WTC11 (cell line): ENCODE data around the gene BTLA. TPM values are rescaled to one million over a fixed set of nuclear protein-coding genes. Genes with fewer than 3 reads are reported as not detected.

Experiments
- ATAC-seq: fragments of 200-7000 bp; cut with Tn5 transposase; 2 replicates; pipeline ENCODE4 v1.10.0; 2021; ENCODE audit warnings: mild to moderate bottlenecking, moderate library complexity
- CTCF ChIA-PET: fragments of 300-600 bp; sonication (Branson Sonifier 250); formaldehyde crosslinking; loops from one replicate; lab custom pipeline; 2021; ENCODE audit warnings: antibody characterized with exemption; lab: Charles Lee
- POLR2A ChIA-PET: fragments of 350-600 bp; sonication (Branson Sonifier 250); formaldehyde crosslinking; loops from one replicate; lab custom pipeline; 2021; ENCODE audit warnings: antibody characterized with exemption; lab: Charles Lee
- DNase-seq: peaks from one replicate; pipeline ENCODE4 v3.0.0; 2021; ENCODE audit warnings: low spot score
- H3K27ac Mint-ChIP-seq: 2 replicates; pipeline ENCODE4 v1.8.0; 2021; ENCODE audit warnings: mixed read lengths
- H3K27me3 Mint-ChIP-seq: 2 replicates; pipeline ENCODE4 v1.8.0; 2021; ENCODE audit warnings: low read depth, mild to moderate bottlenecking, moderate library complexity, mixed read lengths
- H3K36me3 Mint-ChIP-seq: 2 replicates; pipeline ENCODE4 v1.8.0; 2021; ENCODE audit warnings: mixed read lengths
- H3K4me1 Mint-ChIP-seq: 2 replicates; pipeline ENCODE4 v1.8.0; 2022; ENCODE audit warnings: mixed read lengths
- H3K4me3 Mint-ChIP-seq: 2 replicates; pipeline ENCODE4 v1.8.0; 2021; ENCODE audit warnings: mild to moderate bottlenecking, moderate library complexity, mixed read lengths
- H3K9me3 Mint-ChIP-seq: 2 replicates; pipeline ENCODE4 v1.8.0; 2021; ENCODE audit warnings: mixed read lengths
- ELF4 ChIP-seq: sonication (generic); formaldehyde crosslinking; IDR thresholded peaks from 2 replicates; pipeline ENCODE4 v1.8.1; 2022; ENCODE audit warnings: low read depth, mild to moderate bottlenecking, moderate library complexity, missing genetic modification reagents
- ESRRA ChIP-seq: sonication (generic); formaldehyde crosslinking; IDR thresholded peaks from 2 replicates; pipeline ENCODE4 v1.8.1; 2022; ENCODE audit warnings: mild to moderate bottlenecking, missing genetic modification reagents, borderline replicate concordance
- IRF2 ChIP-seq: sonication (generic); formaldehyde crosslinking; IDR thresholded peaks from 2 replicates; pipeline ENCODE4 v1.8.0; 2022; ENCODE audit warnings: low read depth, missing genetic modification reagents, borderline replicate concordance
- JUN ChIP-seq: sonication (generic); formaldehyde crosslinking; IDR thresholded peaks from 2 replicates; pipeline ENCODE4 v1.8.0; 2023; ENCODE audit warnings: mild to moderate bottlenecking, missing genetic modification reagents
- NFE2L1 ChIP-seq: sonication (generic); formaldehyde crosslinking; IDR thresholded peaks from 2 replicates; pipeline ENCODE4 v1.8.1; 2023; ENCODE audit warnings: missing genetic modification reagents
- SMAD3 ChIP-seq: sonication (generic); formaldehyde crosslinking; IDR thresholded peaks from 2 replicates; pipeline ENCODE4 v1.8.0; 2022; ENCODE audit warnings: missing genetic modification reagents, mild to moderate bottlenecking, borderline replicate concordance
- ZBTB21 ChIP-seq: sonication (generic); formaldehyde crosslinking; IDR thresholded peaks from 2 replicates; pipeline ENCODE4 v1.8.1; 2023; ENCODE audit warnings: mild to moderate bottlenecking, missing genetic modification reagents, borderline replicate concordance
- ZNF138 ChIP-seq: sonication (generic); formaldehyde crosslinking; conservative IDR thresholded peaks from 2 replicates; pipeline ENCODE4 v1.8.1; 2022; ENCODE audit warnings: mild to moderate bottlenecking, moderate library complexity, missing genetic modification reagents
- ZNF232 ChIP-seq: sonication (generic); formaldehyde crosslinking; IDR thresholded peaks from 2 replicates; pipeline ENCODE4 v1.8.0; 2022; ENCODE audit warnings: mild to moderate bottlenecking, missing genetic modification reagents
- total RNA-seq: library from RNA; stranded (reverse); gene quantifications from 3 replicates; pipeline ENCODE4 v1.2.3, GENCODE V29; 2021
- TF ChIP-seq, protein P1 (sequence below): fragments of 250-450 bp; sonication (Bioruptor Pico); IDR thresholded peaks from 2 replicates; pipeline ENCODE4 v1.9.0; 2021; ENCODE audit warnings: mild to moderate bottlenecking, borderline replicate concordance
- TF ChIP-seq, protein P2 (sequence below): sonication (generic); formaldehyde crosslinking; IDR thresholded peaks from 2 replicates; pipeline ENCODE4 v1.8.1; 2023; ENCODE audit warnings: mild to moderate bottlenecking, missing genetic modification reagents
- TF ChIP-seq, protein P3 (sequence below): sonication (generic); formaldehyde crosslinking; IDR thresholded peaks from 2 replicates; pipeline ENCODE4 v1.8.1; 2023; ENCODE audit warnings: mild to moderate bottlenecking, missing genetic modification reagents, moderate library complexity
- TF ChIP-seq, protein P4 (sequence below): fragments of 250-450 bp; sonication (Bioruptor Pico); conservative IDR thresholded peaks from 2 replicates; pipeline ENCODE4 v1.9.0; 2021; ENCODE audit warnings: mild to moderate bottlenecking
- TF ChIP-seq, protein P5 (sequence below): fragments of 250-450 bp; sonication (Bioruptor Pico); IDR thresholded peaks from 2 replicates; pipeline ENCODE4 v1.8.0; 2021; ENCODE audit warnings: mild to moderate bottlenecking
- TF ChIP-seq, protein P6 (sequence below): sonication (generic); formaldehyde crosslinking; IDR thresholded peaks from 2 replicates; pipeline ENCODE4 v1.8.0; 2023; ENCODE audit warnings: missing genetic modification reagents, mild to moderate bottlenecking, borderline replicate concordance
- TF ChIP-seq, protein P7 (sequence below): sonication (generic); formaldehyde crosslinking; IDR thresholded peaks from 2 replicates; pipeline ENCODE4 v1.8.1; 2022; ENCODE audit warnings: low read depth, mild to moderate bottlenecking, moderate library complexity, missing genetic modification reagents, borderline replicate concordance
- TF ChIP-seq, protein P8 (sequence below): sonication (generic); formaldehyde crosslinking; IDR thresholded peaks from 2 replicates; pipeline ENCODE4 v1.8.0; 2022; ENCODE audit warnings: mild to moderate bottlenecking, missing genetic modification reagents
- TF ChIP-seq, protein P9 (sequence below): fragments of 250-450 bp; sonication (Bioruptor Pico); IDR thresholded peaks from 2 replicates; pipeline ENCODE4 v1.9.0; 2021; ENCODE audit warnings: moderate library complexity, mild to moderate bottlenecking, inconsistent platforms, borderline replicate concordance

BTLA gene
- total RNA-seq, 1 experiment from 2014 or later = not detected

DNA sequence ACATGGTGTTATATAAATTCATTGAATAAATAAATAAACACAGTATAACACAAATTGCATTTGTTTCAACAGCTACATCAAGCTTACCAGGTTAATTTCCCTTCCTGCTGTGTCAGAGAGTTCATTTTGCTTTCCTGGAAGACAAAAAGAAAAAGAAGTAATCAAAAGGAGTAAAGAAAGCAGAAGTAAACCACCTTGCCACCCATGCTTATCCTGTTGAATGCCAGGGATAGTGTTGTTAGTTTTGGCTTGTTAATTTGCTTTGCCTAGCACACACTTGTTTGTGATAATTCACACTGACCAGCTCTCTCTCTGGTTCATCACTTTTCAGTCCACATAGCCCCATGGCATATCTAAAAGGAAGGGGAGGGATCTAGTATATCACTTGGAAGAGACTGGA, 29.6 kb downstream of the BTLA start (continued):
- TF ChIP-seq, protein P1, sequence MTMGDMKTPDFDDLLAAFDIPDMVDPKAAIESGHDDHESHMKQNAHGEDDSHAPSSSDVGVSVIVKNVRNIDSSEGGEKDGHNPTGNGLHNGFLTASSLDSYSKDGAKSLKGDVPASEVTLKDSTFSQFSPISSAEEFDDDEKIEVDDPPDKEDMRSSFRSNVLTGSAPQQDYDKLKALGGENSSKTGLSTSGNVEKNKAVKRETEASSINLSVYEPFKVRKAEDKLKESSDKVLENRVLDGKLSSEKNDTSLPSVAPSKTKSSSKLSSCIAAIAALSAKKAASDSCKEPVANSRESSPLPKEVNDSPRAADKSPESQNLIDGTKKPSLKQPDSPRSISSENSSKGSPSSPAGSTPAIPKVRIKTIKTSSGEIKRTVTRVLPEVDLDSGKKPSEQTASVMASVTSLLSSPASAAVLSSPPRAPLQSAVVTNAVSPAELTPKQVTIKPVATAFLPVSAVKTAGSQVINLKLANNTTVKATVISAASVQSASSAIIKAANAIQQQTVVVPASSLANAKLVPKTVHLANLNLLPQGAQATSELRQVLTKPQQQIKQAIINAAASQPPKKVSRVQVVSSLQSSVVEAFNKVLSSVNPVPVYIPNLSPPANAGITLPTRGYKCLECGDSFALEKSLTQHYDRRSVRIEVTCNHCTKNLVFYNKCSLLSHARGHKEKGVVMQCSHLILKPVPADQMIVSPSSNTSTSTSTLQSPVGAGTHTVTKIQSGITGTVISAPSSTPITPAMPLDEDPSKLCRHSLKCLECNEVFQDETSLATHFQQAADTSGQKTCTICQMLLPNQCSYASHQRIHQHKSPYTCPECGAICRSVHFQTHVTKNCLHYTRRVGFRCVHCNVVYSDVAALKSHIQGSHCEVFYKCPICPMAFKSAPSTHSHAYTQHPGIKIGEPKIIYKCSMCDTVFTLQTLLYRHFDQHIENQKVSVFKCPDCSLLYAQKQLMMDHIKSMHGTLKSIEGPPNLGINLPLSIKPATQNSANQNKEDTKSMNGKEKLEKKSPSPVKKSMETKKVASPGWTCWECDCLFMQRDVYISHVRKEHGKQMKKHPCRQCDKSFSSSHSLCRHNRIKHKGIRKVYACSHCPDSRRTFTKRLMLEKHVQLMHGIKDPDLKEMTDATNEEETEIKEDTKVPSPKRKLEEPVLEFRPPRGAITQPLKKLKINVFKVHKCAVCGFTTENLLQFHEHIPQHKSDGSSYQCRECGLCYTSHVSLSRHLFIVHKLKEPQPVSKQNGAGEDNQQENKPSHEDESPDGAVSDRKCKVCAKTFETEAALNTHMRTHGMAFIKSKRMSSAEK (CRISPR knock-in tag) = no peak

DNA sequence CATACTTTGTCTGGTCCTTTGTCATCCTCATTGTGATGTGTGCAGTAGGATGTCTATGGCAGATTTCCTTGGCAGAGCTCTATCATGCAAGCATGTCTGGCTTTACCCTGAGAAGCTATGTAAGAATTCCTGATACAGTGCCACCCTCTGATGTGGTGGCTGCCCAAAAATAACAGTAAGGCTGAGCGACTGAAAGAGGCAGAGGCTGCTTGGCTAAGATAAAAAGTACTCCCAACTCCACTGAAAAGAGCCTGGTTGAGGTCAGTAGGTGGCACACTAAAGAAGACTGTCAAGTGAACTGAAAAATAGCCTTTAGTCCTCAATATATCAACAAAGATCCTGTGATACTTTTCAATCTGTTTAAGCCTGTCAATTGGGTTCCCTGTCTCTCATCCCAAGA, 31.7 kb downstream of the BTLA start:
- no peak overlapping the region for H3K4me3 Mint-ChIP-seq
- POLR2A ChIA-PET = interaction anchor here (0.7 kb wide), 1 partner anchor 34 kb away, joined by 5 read pairs; no protein-coding TSS in a partner anchor
- ATAC-seq (0 out of 2 replicates have a peak, but pooled peaks have one; percentile 45), DNase-seq (no peak)
- CTCF ChIA-PET = no interaction called here
- no peaks in the 10 kb centered on the region for H3K27me3 Mint-ChIP-seq
- peak overlapping the region; percentile 64 for H3K27ac Mint-ChIP-seq
- H3K4me1 Mint-ChIP-seq = peaks cover 38% of the 10 kb centered on the region
- no peaks in the 10 kb centered on the region for H3K36me3 Mint-ChIP-seq
- 0 out of 2 replicates have a peak, but pooled peaks cover 3% of the 10 kb centered on the region for H3K9me3 Mint-ChIP-seq
- TF ChIP-seq ESRRA (no peak), IRF2 (CRISPR knock-in tag) (no peak), ELF4 (CRISPR knock-in tag) (no peak), JUN (CRISPR knock-in tag) (no peak), SMAD3 (CRISPR knock-in tag) (no peak), ZNF138 (CRISPR knock-in tag) (no peak), NFE2L1 (no peak), ZNF232 (CRISPR knock-in tag) (no peak), ZBTB21 (CRISPR knock-in tag) (no peak)
- TF ChIP-seq, protein P2, sequence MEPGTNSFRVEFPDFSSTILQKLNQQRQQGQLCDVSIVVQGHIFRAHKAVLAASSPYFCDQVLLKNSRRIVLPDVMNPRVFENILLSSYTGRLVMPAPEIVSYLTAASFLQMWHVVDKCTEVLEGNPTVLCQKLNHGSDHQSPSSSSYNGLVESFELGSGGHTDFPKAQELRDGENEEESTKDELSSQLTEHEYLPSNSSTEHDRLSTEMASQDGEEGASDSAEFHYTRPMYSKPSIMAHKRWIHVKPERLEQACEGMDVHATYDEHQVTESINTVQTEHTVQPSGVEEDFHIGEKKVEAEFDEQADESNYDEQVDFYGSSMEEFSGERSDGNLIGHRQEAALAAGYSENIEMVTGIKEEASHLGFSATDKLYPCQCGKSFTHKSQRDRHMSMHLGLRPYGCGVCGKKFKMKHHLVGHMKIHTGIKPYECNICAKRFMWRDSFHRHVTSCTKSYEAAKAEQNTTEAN (CRISPR knock-in tag) = no peak
- TF ChIP-seq, protein P3, sequence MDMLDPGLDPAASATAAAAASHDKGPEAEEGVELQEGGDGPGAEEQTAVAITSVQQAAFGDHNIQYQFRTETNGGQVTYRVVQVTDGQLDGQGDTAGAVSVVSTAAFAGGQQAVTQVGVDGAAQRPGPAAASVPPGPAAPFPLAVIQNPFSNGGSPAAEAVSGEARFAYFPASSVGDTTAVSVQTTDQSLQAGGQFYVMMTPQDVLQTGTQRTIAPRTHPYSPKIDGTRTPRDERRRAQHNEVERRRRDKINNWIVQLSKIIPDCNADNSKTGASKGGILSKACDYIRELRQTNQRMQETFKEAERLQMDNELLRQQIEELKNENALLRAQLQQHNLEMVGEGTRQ (CRISPR knock-in tag) = no peak
- TF ChIP-seq, protein P4, sequence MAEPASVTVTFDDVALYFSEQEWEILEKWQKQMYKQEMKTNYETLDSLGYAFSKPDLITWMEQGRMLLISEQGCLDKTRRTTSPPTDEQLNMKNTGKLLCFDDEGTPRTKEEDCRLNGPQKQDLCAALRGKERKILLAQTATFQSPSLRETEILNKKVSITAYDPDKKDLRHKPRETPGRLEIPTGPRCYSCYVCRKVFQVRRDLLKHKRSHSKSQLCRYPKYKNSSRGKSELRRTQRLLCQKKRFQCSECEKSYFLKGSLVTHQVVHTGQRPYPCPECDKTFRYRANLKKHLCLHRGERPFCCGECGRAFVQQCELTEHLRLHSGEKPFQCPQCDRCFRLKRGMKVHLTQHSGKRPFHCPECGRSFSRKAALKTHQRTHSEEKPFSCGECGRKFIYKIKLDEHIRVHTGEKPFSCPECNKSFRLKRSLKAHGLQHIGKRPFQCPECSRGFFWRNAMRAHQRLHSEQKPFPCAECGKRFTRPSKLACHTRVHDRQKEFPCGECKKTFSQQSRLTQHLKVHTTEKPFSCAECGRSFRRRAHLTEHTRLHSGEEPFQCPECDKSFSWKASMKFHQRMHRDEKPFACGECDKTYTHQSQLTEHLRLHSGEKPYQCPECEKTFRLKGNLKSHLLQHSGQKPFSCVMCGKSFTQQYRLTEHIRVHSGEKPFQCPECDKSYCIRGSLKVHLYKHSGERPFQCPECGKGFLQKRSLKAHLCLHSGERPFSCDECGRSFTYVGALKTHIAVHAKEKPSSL (CRISPR knock-in tag) = no peak
- TF ChIP-seq, protein P5, sequence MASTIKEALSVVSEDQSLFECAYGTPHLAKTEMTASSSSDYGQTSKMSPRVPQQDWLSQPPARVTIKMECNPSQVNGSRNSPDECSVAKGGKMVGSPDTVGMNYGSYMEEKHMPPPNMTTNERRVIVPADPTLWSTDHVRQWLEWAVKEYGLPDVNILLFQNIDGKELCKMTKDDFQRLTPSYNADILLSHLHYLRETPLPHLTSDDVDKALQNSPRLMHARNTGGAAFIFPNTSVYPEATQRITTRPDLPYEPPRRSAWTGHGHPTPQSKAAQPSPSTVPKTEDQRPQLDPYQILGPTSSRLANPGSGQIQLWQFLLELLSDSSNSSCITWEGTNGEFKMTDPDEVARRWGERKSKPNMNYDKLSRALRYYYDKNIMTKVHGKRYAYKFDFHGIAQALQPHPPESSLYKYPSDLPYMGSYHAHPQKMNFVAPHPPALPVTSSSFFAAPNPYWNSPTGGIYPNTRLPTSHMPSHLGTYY (CRISPR knock-in tag) = no peak
- TF ChIP-seq, protein P6, sequence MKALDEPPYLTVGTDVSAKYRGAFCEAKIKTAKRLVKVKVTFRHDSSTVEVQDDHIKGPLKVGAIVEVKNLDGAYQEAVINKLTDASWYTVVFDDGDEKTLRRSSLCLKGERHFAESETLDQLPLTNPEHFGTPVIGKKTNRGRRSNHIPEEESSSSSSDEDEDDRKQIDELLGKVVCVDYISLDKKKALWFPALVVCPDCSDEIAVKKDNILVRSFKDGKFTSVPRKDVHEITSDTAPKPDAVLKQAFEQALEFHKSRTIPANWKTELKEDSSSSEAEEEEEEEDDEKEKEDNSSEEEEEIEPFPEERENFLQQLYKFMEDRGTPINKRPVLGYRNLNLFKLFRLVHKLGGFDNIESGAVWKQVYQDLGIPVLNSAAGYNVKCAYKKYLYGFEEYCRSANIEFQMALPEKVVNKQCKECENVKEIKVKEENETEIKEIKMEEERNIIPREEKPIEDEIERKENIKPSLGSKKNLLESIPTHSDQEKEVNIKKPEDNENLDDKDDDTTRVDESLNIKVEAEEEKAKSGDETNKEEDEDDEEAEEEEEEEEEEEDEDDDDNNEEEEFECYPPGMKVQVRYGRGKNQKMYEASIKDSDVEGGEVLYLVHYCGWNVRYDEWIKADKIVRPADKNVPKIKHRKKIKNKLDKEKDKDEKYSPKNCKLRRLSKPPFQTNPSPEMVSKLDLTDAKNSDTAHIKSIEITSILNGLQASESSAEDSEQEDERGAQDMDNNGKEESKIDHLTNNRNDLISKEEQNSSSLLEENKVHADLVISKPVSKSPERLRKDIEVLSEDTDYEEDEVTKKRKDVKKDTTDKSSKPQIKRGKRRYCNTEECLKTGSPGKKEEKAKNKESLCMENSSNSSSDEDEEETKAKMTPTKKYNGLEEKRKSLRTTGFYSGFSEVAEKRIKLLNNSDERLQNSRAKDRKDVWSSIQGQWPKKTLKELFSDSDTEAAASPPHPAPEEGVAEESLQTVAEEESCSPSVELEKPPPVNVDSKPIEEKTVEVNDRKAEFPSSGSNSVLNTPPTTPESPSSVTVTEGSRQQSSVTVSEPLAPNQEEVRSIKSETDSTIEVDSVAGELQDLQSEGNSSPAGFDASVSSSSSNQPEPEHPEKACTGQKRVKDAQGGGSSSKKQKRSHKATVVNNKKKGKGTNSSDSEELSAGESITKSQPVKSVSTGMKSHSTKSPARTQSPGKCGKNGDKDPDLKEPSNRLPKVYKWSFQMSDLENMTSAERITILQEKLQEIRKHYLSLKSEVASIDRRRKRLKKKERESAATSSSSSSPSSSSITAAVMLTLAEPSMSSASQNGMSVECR = no peak
- TF ChIP-seq, protein P7, sequence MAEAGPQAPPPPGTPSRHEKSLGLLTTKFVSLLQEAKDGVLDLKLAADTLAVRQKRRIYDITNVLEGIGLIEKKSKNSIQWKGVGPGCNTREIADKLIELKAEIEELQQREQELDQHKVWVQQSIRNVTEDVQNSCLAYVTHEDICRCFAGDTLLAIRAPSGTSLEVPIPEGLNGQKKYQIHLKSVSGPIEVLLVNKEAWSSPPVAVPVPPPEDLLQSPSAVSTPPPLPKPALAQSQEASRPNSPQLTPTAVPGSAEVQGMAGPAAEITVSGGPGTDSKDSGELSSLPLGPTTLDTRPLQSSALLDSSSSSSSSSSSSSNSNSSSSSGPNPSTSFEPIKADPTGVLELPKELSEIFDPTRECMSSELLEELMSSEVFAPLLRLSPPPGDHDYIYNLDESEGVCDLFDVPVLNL (CRISPR knock-in tag) = no peak
- TF ChIP-seq, protein P8, sequence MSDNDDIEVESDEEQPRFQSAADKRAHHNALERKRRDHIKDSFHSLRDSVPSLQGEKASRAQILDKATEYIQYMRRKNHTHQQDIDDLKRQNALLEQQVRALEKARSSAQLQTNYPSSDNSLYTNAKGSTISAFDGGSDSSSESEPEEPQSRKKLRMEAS (CRISPR knock-in tag) = no peak
- TF ChIP-seq, protein P9, sequence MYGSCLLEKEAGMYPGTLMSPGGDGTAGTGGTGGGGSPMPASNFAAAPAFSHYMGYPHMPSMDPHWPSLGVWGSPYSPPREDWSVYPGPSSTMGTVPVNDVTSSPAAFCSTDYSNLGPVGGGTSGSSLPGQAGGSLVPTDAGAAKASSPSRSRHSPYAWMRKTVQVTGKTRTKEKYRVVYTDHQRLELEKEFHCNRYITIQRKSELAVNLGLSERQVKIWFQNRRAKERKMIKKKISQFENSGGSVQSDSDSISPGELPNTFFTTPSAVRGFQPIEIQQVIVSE (CRISPR knock-in tag) = no peak
